Measurements from ENCODE around the gene CTNNA3.

Gene CTNNA3

DNA sequence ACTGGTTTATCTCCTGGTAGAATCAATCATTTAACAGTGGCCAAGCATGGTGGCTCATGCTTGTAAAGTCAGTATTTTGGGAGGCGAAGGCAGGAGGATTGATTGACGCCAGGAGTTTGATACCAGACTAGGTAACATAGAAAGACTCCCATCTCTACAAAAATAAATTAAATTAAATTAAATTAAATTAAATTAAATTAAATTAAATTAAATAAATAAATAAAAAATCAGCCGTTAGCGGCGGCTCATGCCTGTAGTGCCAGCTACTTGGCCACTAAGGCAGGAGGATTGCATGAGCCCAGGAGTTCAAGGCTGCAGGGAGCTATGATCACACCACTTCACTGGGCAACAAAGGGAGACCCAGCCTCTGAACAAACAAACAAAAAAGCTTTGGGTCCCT, 427.8 kb downstream of the CTNNA3 start:
- DNase-seq: no peak
- Histone ChIP-seq H3K9me3 (ENCODE audit: control extremely low read depth in 1 of 5, control insufficient read depth in 4 of 5, insufficient read depth in 2 of 5, low read depth in 1 of 5, low read length in 4 of 5) (no peaks in the 10 kb centered on the region), H3K27ac (ENCODE audit: insufficient read depth in 1 of 2, low read depth in 1 of 2, low read length in 2 of 2, poor library complexity in 1 of 2, severe bottlenecking in 2 of 2) (no peak overlapping the region), H3K4me1 (ENCODE audit: control extremely low read depth in 1 of 4, control insufficient read depth in 4 of 4, insufficient read depth in 4 of 4, low read length in 3 of 4) (no peaks in the 10 kb centered on the region), H3K4me3 (ENCODE audit: control insufficient read depth in 1 of 7, extremely low read depth in 1 of 7, insufficient read depth in 4 of 7, low read depth in 2 of 7, low read length in 6 of 7) (no peak overlapping the region), H3K27me3 (replicated peaks in 2 of 5; ENCODE audit: control insufficient read depth in 4 of 5, insufficient read depth in 5 of 5, low read length in 4 of 5) (peaks cover 0 to 2% (median 0%) of the 10 kb centered on the region in 5 experiments), H3K36me3 (ENCODE audit: control insufficient read depth in 4 of 4, insufficient read depth in 4 of 4, low read length in 3 of 4) (no peaks in the 10 kb centered on the region)
- ChIA-PET POLR2A (no interaction called here), CTCF (no interaction called here)
- WGBS (ENCODE audit: insufficient coverage): no CpG with 5 or more reads among the region's 5 CpGs

DNA sequence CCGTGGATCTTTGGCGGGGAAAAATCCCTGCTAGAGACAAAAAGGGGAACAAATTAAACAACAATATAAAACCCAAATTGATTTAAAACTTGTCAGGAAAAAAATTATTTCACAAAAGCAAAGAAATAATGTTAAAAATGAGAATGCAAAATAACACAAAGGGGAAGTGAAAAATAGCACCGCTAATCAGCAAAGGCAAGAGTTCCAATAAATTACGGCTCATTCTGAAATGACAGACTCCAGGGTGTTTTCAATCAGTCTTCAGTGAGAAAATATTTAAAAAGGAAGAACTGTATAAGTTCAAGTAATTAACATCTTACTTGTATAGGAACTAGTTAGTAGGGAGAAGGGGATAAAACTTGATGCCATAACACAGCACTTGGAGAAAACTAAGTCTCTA, 433.3 kb downstream of the CTNNA3 start:
- peak overlapping the region in 2 of 7 experiments; percentile 2 to 33 for H3K4me3 ChIP-seq (ENCODE audit: control insufficient read depth in 1 of 7, extremely low read depth in 1 of 7, insufficient read depth in 4 of 7, low read depth in 2 of 7, low read length in 6 of 7)
- POLR2A ChIA-PET: no interaction called here
- WGBS (ENCODE audit: insufficient coverage): 0% methylated on average over 1 of the region's 4 CpGs

DNA sequence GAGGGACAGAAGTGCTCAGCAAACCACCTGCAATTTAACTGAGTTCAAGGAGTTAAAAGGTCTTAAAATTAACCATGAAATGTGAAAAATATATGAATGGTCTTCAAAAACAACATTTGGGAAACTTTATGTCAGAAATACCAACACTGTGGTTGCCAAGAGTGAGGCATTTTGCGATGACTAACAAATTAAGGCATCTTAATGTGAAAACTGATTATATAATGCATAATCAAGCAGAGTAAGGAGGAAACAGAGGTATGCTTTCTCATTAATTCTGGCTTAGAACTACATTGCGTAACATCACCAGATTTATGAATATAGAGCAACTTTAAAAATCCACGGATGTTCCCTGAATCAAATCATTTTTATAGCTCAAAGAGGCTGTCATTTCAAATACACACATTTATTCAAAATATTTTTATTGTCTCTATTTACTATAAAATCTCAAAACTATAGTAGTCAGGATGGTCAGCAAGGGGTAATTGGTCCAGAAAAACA, 434.6 kb downstream of the CTNNA3 start:
- Histone ChIP-seq H3K4me3 (ENCODE audit: control insufficient read depth in 1 of 7, extremely low read depth in 1 of 7, insufficient read depth in 4 of 7, low read depth in 2 of 7, low read length in 6 of 7) (no peak overlapping the region), H3K27ac (ENCODE audit: insufficient read depth in 1 of 2, low read depth in 1 of 2, low read length in 2 of 2, poor library complexity in 1 of 2, severe bottlenecking in 2 of 2) (no peak overlapping the region), H3K36me3 (ENCODE audit: control insufficient read depth in 4 of 4, insufficient read depth in 4 of 4, low read length in 3 of 4) (no peaks in the 10 kb centered on the region), H3K9me3 (ENCODE audit: control extremely low read depth in 1 of 5, control insufficient read depth in 4 of 5, insufficient read depth in 2 of 5, low read depth in 1 of 5, low read length in 4 of 5) (no peaks in the 10 kb centered on the region), H3K27me3 (replicated peaks in 2 of 5; ENCODE audit: control insufficient read depth in 4 of 5, insufficient read depth in 5 of 5, low read length in 4 of 5) (peaks cover 0 to 2% (median 0%) of the 10 kb centered on the region in 5 experiments), H3K4me1 (ENCODE audit: control extremely low read depth in 1 of 4, control insufficient read depth in 4 of 4, insufficient read depth in 4 of 4, low read length in 3 of 4) (no peaks in the 10 kb centered on the region)
- DNase-seq: no peak
- 100% methylated on average over 3 of the region's 3 CpGs for WGBS (ENCODE audit: insufficient coverage)
- ChIA-PET POLR2A (no interaction called here), CTCF (no interaction called here)

More for the DNA sequence above, 433.3 kb downstream of the CTNNA3 start:
- no peaks in the 10 kb centered on the region for H3K4me1 ChIP-seq (ENCODE audit: control extremely low read depth in 1 of 4, control insufficient read depth in 4 of 4, insufficient read depth in 4 of 4, low read length in 3 of 4)
- H3K9me3 ChIP-seq (ENCODE audit: control extremely low read depth in 1 of 5, control insufficient read depth in 4 of 5, insufficient read depth in 2 of 5, low read depth in 1 of 5, low read length in 4 of 5): no peaks in the 10 kb centered on the region
- DNase-seq: peak in 2 of 3 donors; percentile 0 to 4
- peaks cover 0 to 2% (median 0%) of the 10 kb centered on the region in 5 experiments for H3K27me3 ChIP-seq (replicated peaks in 2 of 5; ENCODE audit: control insufficient read depth in 4 of 5, insufficient read depth in 5 of 5, low read length in 4 of 5)
- CTCF ChIA-PET: no interaction called here
- H3K27ac ChIP-seq (ENCODE audit: insufficient read depth in 1 of 2, low read depth in 1 of 2, low read length in 2 of 2, poor library complexity in 1 of 2, severe bottlenecking in 2 of 2): no peak overlapping the region
- no peaks in the 10 kb centered on the region for H3K36me3 ChIP-seq (ENCODE audit: control insufficient read depth in 4 of 4, insufficient read depth in 4 of 4, low read length in 3 of 4)

DNA sequence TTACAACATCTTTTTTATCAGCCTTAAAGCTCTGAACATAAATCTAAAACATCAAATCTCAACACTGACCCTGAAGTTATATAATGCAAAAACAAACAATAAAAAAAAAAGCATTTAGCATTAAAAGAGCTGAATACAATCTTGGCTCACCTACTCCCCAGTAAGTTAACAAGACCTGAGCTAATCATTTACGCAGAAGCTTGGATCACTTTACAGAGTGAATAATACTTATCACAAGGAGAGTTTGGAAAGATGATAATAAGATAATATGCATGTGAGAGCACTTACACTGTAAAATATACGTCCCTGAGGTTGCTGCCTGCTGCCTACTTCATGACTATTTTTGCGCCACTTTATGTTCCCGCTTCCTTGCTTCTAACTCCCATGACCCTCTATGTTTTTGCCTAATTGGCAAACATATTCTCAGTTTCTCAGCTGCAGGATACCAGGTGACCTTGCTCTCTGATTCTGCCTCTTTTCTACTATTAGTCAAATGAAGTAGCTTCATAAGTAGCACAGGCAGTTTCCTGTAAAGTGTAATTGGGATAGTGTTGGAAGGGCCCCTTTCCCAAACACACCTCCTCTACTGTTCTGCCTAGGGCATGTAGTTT, 436.6 kb downstream of the CTNNA3 start:
- no peak overlapping the region for H3K4me3 ChIP-seq (ENCODE audit: control insufficient read depth in 1 of 7, extremely low read depth in 1 of 7, insufficient read depth in 4 of 7, low read depth in 2 of 7, low read length in 6 of 7)
- H3K27me3 ChIP-seq (replicated peaks in 2 of 5; ENCODE audit: control insufficient read depth in 4 of 5, insufficient read depth in 5 of 5, low read length in 4 of 5): peaks cover 0 to 2% (median 0%) of the 10 kb centered on the region in 5 experiments
- no peak overlapping the region for H3K27ac ChIP-seq (ENCODE audit: insufficient read depth in 1 of 2, low read depth in 1 of 2, low read length in 2 of 2, poor library complexity in 1 of 2, severe bottlenecking in 2 of 2)
- H3K9me3 ChIP-seq (ENCODE audit: control extremely low read depth in 1 of 5, control insufficient read depth in 4 of 5, insufficient read depth in 2 of 5, low read depth in 1 of 5, low read length in 4 of 5): no peaks in the 10 kb centered on the region
- CTCF ChIA-PET: no interaction called here
- 100% methylated on average over 3 of the region's 4 CpGs for WGBS (ENCODE audit: insufficient coverage)
- H3K36me3 ChIP-seq (ENCODE audit: control insufficient read depth in 4 of 4, insufficient read depth in 4 of 4, low read length in 3 of 4): no peaks in the 10 kb centered on the region
- POLR2A ChIA-PET: no interaction called here
- H3K4me1 ChIP-seq (ENCODE audit: control extremely low read depth in 1 of 4, control insufficient read depth in 4 of 4, insufficient read depth in 4 of 4, low read length in 3 of 4): no peaks in the 10 kb centered on the region
- no peak for DNase-seq

DNA sequence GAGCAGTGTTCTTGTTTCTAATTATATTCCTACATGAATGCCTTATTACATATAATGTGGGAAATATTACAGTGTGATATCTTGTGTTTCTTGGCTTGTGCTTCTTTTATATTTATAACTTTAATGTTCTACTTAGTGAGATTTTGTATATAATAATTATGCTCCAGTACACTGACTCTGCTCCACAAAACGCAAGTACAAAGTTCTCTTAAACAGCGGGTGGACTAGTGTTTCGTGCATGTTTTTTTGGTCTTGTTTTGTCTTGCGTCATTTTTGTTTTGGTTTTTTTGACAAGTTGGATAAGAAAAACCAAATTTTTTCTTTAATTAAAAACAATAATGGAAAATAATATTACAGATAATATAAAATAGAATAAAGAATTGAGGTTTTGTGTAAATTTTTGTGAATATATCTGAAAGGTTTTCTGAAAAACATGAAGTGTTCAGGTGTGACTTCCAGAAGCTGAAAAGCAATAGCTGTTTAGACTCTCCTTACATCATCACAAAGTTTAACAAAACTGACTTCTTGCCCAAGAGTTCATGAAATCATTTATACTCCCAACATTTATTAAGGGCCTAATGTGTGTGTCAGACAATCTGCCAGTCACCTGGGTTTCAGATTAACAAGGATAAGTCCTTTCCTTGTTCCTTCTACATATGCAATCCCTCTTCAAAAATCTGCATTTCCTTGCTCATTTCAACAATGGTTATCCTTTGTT, 438.4 kb downstream of the CTNNA3 start:
- ChIA-PET CTCF (no interaction called here), POLR2A (no interaction called here)
- Histone ChIP-seq H3K36me3 (ENCODE audit: control insufficient read depth in 4 of 4, insufficient read depth in 4 of 4, low read length in 3 of 4) (no peaks in the 10 kb centered on the region), H3K4me3 (ENCODE audit: control insufficient read depth in 1 of 7, extremely low read depth in 1 of 7, insufficient read depth in 4 of 7, low read depth in 2 of 7, low read length in 6 of 7) (no peak overlapping the region), H3K4me1 (ENCODE audit: control extremely low read depth in 1 of 4, control insufficient read depth in 4 of 4, insufficient read depth in 4 of 4, low read length in 3 of 4) (no peaks in the 10 kb centered on the region), H3K9me3 (ENCODE audit: control extremely low read depth in 1 of 5, control insufficient read depth in 4 of 5, insufficient read depth in 2 of 5, low read depth in 1 of 5, low read length in 4 of 5) (no peaks in the 10 kb centered on the region), H3K27ac (ENCODE audit: insufficient read depth in 1 of 2, low read depth in 1 of 2, low read length in 2 of 2, poor library complexity in 1 of 2, severe bottlenecking in 2 of 2) (no peak overlapping the region), H3K27me3 (replicated peaks in 2 of 5; ENCODE audit: control insufficient read depth in 4 of 5, insufficient read depth in 5 of 5, low read length in 4 of 5) (peaks cover 0 to 2% (median 0%) of the 10 kb centered on the region in 5 experiments)
- no CpG with 5 or more reads among the region's 4 CpGs for WGBS (ENCODE audit: insufficient coverage)
- DNase-seq: no peak

DNA sequence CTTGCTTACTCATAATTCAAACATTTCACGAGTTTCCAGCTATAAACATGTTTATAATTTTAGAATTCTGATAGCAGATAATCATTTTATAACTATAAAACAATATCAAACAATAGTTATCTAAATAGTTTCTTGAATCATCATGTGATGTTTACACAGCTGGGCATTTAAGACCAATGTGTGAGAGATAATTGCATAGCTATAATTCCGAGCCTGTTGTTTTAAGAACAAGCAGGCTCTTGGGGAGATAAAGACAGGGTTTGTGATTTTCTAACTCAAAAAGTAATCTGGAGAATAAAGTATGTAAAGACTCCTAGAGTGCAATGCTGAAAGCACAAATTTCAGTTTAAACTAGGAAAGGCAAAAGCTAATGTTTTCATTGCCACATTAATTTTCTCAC, 439.0 kb downstream of the CTNNA3 start:
- DNase-seq: no peak

DNA sequence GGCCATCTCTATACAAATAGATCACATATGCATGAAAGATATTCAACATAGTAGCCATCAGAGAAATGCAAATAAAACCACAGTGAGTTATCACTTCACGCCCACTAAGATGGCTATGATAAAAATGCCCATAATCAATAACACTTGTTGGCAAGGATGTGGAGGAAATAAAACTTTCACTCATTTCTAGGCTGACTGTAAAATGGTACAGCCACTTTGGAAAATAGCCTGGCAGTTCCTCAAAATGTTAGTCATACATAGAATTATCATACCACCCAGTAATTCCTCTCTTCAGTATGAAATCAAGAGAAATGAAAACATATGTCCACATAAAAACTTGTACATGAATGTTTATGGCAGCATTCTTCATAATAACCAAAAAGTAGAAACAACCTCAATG, 445.3 kb downstream of the CTNNA3 start:
- ChIA-PET CTCF (no interaction called here), POLR2A (no interaction called here)
- Histone ChIP-seq H3K9me3 (ENCODE audit: control extremely low read depth in 1 of 5, control insufficient read depth in 4 of 5, insufficient read depth in 2 of 5, low read depth in 1 of 5, low read length in 4 of 5) (no peaks in the 10 kb centered on the region), H3K4me3 (ENCODE audit: control insufficient read depth in 1 of 7, extremely low read depth in 1 of 7, insufficient read depth in 4 of 7, low read depth in 2 of 7, low read length in 6 of 7) (no peak overlapping the region), H3K27ac (ENCODE audit: insufficient read depth in 1 of 2, low read depth in 1 of 2, low read length in 2 of 2, poor library complexity in 1 of 2, severe bottlenecking in 2 of 2) (no peak overlapping the region), H3K4me1 (ENCODE audit: control extremely low read depth in 1 of 4, control insufficient read depth in 4 of 4, insufficient read depth in 4 of 4, low read length in 3 of 4) (no peaks in the 10 kb centered on the region), H3K27me3 (replicated peaks in 2 of 5; ENCODE audit: control insufficient read depth in 4 of 5, insufficient read depth in 5 of 5, low read length in 4 of 5) (peaks cover 0 to 2% (median 0%) of the 10 kb centered on the region in 5 experiments), H3K36me3 (ENCODE audit: control insufficient read depth in 4 of 4, insufficient read depth in 4 of 4, low read length in 3 of 4) (no peaks in the 10 kb centered on the region)
- WGBS (ENCODE audit: insufficient coverage): no CpG with 5 or more reads among the region's 1 CpG
- DNase-seq: no peak

More for the DNA sequence above, 439.0 kb downstream of the CTNNA3 start:
- no peaks in the 10 kb centered on the region for H3K4me1 ChIP-seq (ENCODE audit: control extremely low read depth in 1 of 4, control insufficient read depth in 4 of 4, insufficient read depth in 4 of 4, low read length in 3 of 4)
- H3K9me3 ChIP-seq (ENCODE audit: control extremely low read depth in 1 of 5, control insufficient read depth in 4 of 5, insufficient read depth in 2 of 5, low read depth in 1 of 5, low read length in 4 of 5): no peaks in the 10 kb centered on the region
- ChIA-PET CTCF (no interaction called here), POLR2A (no interaction called here)
- no peaks in the 10 kb centered on the region for H3K36me3 ChIP-seq (ENCODE audit: control insufficient read depth in 4 of 4, insufficient read depth in 4 of 4, low read length in 3 of 4)
- no peak overlapping the region for H3K4me3 ChIP-seq (ENCODE audit: control insufficient read depth in 1 of 7, extremely low read depth in 1 of 7, insufficient read depth in 4 of 7, low read depth in 2 of 7, low read length in 6 of 7)
- H3K27me3 ChIP-seq (replicated peaks in 2 of 5; ENCODE audit: control insufficient read depth in 4 of 5, insufficient read depth in 5 of 5, low read length in 4 of 5): peaks cover 0 to 2% (median 0%) of the 10 kb centered on the region in 5 experiments
- 100% methylated on average over 1 of the region's 2 CpGs for WGBS (ENCODE audit: insufficient coverage)
- H3K27ac ChIP-seq (ENCODE audit: insufficient read depth in 1 of 2, low read depth in 1 of 2, low read length in 2 of 2, poor library complexity in 1 of 2, severe bottlenecking in 2 of 2): no peak overlapping the region
